Activated CD4-positive, alpha-beta T cell treated with anti-CD3 and anti-CD28 coated beads for 24 hours (primary cell): ENCODE results near the gene C8B.

ENCODE experiments used
- DNase-seq, 2 donors: peaks; one replicate each; pipeline ENCODE4 v3.0.0-alpha.2; 2020; ENCODE audit warnings: low read depth in 2 of 2

The C8B gene

GRCh38 chr1:56965916-56966697 lies at the start of gene C8B:
Gene C8B (minus strand): TSS chr1:56966015. CDS start chr1:56965948, 67 bp downstream.
- no peak for DNase-seq

DNA sequence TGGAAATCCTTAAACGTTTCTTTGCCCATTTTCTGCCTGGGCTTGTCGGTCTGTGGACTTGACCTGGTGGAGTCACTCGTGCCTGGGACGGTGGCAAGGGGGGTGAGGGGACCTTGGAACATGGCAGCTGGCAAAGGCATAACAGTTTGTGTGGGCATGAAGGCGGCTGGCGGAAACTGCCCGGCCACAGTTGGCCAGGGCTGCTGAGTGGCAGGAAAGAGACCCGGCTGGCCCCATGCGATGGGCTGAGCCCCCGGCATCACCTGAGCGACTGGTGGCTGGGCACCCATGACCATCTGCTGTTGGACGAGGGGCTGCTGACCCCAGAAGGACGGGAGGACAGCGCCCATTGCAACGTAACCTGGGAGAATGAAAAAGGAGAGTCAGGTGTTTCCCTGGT lies 49.3 kb upstream of the C8B start:
- DNase-seq: no peak

GRCh38 chr1:57013522-57013921 lies 47.7 kb upstream of the C8B start:
- no peak for DNase-seq

GRCh38 chr1:57012315-57012714 lies 46.5 kb upstream of the C8B start:
- no peak for DNase-seq

GRCh38 chr1:57010511-57010910 lies 44.7 kb upstream of the C8B start:
- no peak for DNase-seq

GRCh38 chr1:57007948-57008347 lies 42.1 kb upstream of the C8B start:
- DNase-seq: no peak

DNA sequence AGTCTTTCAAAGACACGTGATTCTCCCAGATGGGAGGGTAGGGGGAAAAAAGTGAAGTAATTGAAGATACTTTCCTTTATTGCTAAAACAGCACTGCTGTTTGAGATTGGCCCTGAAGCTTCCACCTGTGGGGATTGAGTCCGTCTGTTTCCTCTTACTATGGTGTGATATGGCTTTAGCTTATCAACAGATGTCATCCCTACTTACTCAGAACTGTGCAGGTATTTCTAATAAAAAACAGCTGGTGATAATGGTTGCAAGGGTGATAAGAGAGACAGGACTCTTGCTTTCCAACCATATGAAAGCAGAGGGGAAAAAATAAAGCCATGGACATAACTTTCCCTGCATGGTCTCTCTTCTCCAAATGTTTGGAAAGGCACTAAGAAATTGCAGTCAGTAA lies 41.7 kb upstream of the C8B start:
- DNase-seq: no peak

GRCh38 chr1:57003398-57004139 lies 37.8 kb upstream of the C8B start:
- DNase-seq: no peak

GRCh38 chr1:56995414-56996100 lies 29.7 kb upstream of the C8B start:
- no peak for DNase-seq

DNA sequence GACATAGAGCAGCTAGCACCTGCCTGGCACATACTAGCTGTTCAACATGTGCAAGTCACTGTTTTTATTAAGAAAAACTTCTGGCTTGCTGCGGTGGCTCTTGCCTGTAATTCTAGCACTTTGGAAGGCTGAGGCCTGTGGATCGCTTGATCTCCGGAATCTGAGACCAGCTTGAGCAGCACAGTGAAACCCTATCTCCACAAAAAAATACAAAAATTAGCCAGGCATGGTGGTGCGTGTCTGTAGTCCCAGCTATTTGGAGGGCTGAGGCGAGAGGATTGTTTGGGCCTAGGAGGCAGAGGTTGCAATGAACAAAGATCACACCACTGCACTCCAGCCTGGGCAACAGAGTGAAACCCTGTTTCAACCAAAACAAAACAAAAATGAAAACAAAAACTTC lies 27.7 kb upstream of the C8B start:
- DNase-seq: no peak

DNA sequence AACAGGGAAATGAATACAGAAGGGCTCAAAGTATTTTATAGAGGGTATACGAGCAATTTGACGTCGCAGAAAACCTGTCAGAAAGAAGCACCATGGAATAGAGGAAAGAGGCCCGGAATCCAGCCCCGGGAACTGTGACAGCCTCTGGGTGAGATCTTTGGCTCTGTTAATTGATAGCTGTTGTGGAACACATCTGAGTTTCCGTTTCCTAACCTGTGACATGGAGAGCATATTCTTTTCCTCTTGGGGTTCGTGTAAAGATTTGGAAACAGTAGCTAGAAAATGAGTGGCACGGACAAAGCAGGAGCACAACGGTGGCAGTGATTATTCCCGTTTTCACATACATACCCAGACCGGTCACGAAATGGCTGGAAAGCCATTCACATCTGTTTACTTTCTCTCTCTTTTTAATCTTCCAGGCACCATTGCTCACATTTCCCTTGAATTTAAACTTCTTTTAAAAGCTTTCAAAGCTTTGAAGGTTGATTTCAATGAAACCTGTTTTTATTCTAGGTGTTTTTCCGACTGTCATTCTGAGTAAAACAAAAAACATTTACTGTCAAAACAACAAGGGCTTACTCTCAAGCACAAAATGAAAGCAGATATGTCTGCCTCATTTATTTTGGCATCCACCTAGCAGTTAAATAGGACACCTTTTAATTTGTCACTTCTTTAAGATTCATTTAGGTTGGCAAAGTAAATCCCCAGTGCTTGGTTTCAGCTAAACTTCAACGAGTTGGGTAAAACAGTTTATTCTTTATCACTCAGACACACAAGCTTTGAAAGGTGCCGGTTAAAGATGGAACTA lies 26.7 kb upstream of the C8B start:
- no peak for DNase-seq

DNA sequence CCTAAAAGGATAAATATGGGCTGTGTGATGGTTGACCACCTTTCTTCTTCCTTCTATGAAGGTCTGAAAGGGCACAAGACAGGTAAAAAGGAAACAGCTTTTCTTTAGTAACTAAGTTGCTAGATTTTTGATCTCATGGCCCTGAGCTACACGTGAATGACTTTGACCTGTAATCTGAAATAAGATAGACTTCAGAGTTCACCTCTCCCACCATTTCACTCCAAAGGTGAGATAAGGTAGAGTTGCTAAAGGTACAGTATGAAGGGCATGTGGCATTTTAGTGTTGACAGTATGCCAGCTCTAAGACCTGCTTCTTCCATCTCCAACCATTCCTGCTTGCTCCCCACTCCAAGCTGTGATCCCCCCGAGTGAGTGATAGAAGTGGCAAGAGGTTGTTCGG lies 25.8 kb upstream of the C8B start:
- no peak for DNase-seq

DNA sequence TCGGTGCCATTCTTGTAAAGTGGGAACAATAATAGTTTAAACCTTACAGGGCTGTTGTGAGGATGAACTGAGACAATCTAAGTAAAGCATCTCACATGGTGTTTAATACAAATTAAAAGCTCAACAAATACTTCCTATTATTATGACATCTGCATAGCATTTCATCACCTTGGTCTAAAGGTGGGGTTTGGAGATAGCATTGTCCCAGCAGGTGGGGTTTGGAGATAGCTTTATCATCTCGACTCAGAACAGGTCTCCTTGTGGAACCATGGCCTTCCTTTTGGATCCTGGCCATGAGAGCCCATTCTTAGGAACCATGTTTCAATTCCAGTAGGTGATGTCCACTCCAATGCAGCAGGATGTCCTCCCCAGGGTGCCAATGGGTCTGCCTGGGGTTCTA lies 20.6 kb upstream of the C8B start:
- no peak for DNase-seq

DNA sequence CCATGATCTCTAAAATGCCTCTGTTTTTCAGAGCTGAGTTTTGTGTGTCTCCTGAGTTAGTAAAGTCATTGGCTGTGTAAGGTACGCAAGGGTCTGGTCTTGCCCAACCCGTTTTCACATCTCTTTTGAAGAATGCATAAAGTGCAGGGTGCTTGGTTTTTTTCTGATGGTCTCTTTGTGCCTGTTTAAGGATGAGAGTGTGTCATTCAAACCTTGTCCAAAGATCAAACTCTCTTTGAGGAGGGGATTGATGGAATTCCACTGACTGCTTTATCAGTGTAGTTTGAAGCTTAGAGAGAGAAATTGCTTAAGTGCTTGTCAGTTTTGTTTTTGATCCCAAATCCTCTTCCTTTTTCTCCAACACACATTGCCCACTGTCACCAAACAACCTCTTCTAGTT lies 20.0 kb upstream of the C8B start:
- DNase-seq: no peak

DNA sequence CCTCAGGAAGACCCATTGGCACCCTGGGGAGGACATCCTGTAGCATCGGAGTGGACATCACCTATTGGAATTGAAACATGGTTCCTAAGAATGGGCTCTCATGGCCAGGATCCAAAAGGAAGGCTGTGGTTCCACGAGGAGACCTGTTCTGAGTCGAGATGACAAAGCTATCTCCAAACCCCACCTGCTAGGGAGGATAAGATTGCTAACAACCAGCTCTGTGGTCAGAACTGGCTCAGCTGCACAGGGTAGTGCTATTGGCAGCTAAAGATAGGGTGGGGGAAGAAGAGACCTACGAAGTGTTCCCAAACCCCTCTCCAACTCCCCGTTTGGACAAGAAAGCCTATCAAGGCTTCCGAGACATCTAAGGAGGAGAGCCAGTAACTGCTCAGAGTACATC lies 17.7 kb upstream of the C8B start:
- no peak for DNase-seq

DNA sequence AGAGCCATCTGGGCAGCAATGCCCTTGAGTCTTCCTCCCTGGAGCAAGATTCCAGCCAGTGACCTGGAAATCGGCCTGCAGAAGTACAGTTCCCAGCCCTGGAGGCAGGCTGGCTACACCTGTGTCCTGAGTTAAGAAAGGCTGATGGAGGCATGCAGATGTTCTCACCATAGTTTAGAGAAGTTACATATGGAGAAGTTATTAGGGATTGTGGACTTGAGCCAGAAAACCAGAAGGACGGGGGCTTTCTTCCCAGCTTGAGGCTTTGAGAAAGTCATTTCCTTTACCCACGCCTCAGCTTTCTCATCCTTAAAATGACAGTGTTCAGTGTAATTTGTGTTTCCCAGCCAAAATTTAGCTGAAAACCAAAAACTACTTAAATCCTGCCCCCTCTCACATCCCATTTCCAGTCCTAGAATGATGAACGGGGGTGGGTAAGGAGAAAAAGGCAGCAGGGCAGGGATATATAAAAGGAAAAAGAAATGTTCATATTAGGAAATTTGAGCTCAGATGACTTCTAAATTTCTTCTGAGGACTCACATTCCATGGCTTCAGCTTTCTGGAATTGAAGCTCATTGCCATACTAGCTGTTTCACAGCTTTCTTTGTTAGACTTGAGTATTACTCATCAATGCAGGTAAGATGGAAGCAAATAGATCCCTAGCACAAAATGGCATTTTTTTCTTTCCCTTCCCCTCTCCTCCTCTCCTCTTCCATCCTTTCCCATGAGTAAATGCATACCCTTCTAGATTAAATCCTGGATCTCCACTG lies 14.4 kb upstream of the C8B start:
- DNase-seq: no peak

- DNase-seq: no peak
These were observed 13.0 kb upstream of the C8B start for GRCh38 chr1:56978819-56979218.

- DNase-seq: no peak
These were observed 12.1 kb upstream of the C8B start for GRCh38 chr1:56977910-56978309.

- no peak for DNase-seq
These were observed 9.6 kb upstream of the C8B start for GRCh38 chr1:56975446-56975845.

- DNase-seq: no peak
These were observed 8.3 kb upstream of the C8B start for GRCh38 chr1:56973923-56974742.
